ENCODE measurements around the gene LTBP2.

GRCh38 chr14:74615735-74616134 is 3.7 kb upstream of the LTBP2 start:
- no peak for TF ChIP-seq CTCF (IDR thresholded peaks at IDR 0.05; ENCODE audit: low read depth, low read length, poor library complexity, severe bottlenecking)
- TF ChIP-seq EZH2phosphoT487 (IDR thresholded peaks at IDR 0.05; ENCODE audit: borderline replicate concordance, low read length) = no peak

Measured in DOHH2 (cell line).